NCI-H748 (cell line): ENCODE measurements around the gene PRKCE.

ENCODE experiments used
- DNase-seq: peaks from one replicate; lab custom pipeline; 2025; ENCODE audit not compliant: unreplicated experiment; lab: John Stamatoyannopoulos, UW

PRKCE gene

GRCh38 chr2:45830322-45830721 is 178.8 kb downstream of the PRKCE start:
- DNase-seq: no peak

- no peak for DNase-seq
Measured at GRCh38 chr2:45833301-45833967, 182.0 kb downstream of the PRKCE start.

GRCh38 chr2:45833968-45834344 is 182.5 kb downstream of the PRKCE start:
- peak; percentile 17 for DNase-seq

- DNase-seq: no peak
Measured at GRCh38 chr2:45834372-45834771, 182.9 kb downstream of the PRKCE start.

DNA sequence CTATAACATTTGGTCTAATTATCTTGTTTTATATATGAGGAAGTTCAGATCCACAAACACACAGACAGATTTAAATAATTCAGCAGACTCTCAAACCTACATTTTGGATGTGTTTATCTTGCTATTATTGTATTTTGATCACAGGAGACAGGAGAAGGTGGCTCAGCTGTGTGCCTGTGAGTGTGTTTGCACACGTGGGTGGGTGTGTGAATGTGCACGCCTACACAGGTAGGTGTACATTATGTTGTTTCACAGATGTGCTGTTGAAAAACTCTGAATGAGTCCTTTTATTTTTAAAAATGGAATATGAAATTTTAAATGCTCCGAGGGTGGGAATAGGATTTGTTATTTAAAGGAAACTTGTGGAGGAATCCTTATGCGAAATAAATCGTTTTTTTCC is 183.4 kb downstream of the PRKCE start:
- DNase-seq: peak; percentile 14

GRCh38 chr2:45836316-45836715 is 184.8 kb downstream of the PRKCE start:
- DNase-seq: peak; percentile 53

- no peak for DNase-seq
Measured at GRCh38 chr2:45836740-45837139, 185.3 kb downstream of the PRKCE start.

DNA sequence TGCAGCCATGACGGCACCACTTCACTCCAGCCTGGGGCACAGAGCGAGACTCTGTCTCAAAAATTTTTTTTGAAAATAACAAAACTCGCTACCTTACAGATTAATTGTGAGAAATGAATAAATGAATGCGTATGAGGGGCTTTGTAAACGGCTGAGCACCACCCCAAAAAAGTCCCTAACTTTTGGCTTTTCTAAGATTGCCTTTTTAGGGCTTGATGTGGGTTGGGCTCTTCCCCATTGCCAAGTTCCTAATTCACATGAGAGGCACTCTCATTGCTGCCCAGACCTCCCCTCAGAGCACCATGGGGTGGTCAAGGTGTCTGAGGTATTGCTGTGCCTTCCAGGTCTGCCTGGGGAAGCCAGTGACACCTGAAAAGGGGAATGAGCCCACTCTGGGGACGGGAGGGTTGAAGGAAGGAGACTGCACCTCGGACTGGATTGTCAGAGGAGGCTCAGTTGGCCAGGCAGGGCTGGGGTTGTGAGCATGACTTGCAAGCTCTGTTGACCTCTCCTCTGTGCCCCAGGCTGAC is 186.4 kb downstream of the PRKCE start:
- DNase-seq: no peak

GRCh38 chr2:45839508-45840251 is 188.2 kb downstream of the PRKCE start:
- DNase-seq: no peak

DNA sequence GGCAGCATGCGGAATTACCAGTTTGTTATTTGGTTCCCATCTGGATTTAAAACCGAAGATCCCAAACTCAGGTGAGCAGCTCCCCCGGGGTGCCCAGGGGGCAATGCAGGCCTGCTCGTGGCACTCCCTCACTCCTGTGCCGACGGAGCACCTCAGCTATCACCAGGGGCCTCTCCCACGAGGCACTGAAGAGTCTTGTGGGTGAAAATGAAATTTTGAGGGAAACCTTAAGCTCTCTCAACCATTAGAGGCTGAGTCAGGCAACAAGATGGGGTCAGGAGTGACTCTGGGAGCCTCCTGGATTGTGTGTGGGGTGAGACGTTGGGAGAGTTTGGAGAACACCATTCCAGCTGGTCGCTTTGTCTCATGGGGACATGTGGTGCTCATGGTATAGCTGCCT is 189.0 kb downstream of the PRKCE start:
- no peak for DNase-seq

GRCh38 chr2:45841752-45842407 is 190.4 kb downstream of the PRKCE start:
- DNase-seq: no peak

GRCh38 chr2:45843136-45843535 is 191.7 kb downstream of the PRKCE start:
- no peak for DNase-seq

DNA sequence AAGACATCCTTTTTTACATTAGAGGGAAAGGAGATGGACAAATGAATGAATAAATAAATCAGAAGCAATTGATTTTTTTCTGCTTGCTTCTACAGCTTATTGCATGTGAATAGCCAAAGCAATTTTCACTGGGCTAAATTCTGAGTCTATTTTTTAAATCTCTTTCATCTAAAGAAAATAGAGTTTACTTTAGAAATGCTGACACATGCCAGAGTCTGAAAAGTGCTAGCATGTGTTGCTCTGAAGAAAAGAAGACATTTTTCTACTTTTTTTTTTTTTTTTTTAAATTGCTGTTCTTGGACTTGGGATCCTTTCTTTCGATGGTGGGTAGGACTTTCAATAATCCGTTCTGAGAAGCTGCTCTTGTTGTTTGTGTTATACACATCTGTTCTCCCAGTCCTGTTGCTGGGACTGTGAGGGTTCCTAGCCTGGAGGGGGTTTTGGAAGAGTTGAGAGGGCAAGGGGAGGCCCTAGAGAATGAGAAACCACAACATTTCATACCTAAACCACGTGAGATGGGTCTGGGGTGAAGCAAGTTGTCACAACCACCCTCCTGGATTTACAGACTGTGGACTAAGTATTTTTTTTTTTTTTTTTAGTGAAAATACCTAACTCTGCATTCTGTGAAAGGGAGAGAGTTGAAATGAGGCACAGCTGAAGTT is 193.5 kb downstream of the PRKCE start:
- DNase-seq: no peak

GRCh38 chr2:45845566-45845965 is 194.1 kb downstream of the PRKCE start:
- DNase-seq: no peak

- peak; percentile 10 for DNase-seq
Measured at GRCh38 chr2:45849491-45850283, 198.2 kb downstream of the PRKCE start.

DNA sequence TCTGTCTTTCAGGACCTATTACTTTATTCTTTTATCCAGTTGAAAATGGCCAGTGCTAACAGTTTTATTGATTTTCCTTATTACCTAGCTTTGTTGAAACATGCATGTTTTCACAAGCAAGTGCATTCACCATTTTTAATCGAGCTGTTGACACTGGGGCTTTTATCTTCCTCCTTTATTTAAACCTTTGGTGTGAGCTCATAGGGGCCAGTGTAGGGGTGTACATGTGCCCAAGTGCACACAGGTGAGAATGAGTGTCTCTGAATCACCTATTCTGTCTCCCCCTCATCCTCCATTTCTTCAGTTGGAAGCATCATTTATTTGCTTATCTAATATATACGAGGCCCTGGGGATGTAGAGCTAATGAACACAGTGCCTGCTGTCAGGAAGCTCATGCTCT is 199.1 kb downstream of the PRKCE start:
- peak; percentile 91 for DNase-seq

DNA sequence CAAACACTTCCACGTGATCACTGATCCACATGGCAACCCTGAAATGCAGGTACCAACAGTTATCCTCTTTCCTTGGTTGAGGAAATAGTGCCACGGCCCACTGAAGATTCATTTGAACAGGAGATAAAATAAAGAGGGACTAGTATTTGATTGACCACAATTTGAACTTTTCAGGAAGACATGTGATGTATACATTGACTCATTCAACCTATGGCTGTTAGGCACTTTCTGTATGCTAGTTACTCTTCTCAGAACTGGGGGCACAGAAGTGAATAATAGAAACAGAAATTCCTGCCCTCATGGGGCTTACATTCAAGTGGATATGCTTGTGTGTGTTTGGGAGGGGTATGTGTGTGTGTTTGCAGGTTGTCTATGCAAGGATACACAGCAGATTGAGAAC is 199.6 kb downstream of the PRKCE start:
- DNase-seq: peak; percentile 30

GRCh38 chr2:45851576-45852304 is 200.3 kb downstream of the PRKCE start:
- DNase-seq: peak; percentile 76

- DNase-seq: peak; percentile 77
Measured at GRCh38 chr2:45852450-45853150, 201.1 kb downstream of the PRKCE start.
